GM23248 (cell line): ENCODE data around the gene BARX2.

Experiments
- EZH2 ChIP-seq: fragments of 200-600 bp; sonication (generic); IDR thresholded peaks from 2 replicates; pipeline ENCODE4 v1.6.1; 2018; ENCODE audit warnings: antibody characterized with exemption, mild to moderate bottlenecking; ENCODE audit not compliant: insufficient read depth, poor library complexity, severe bottlenecking
- EZH2phosphoT487 ChIP-seq: fragments of 200-600 bp; sonication (generic); IDR thresholded peaks from 2 replicates; pipeline ENCODE4 v1.6.1; 2018; ENCODE audit warnings: antibody characterized with exemption, moderate library complexity, mild to moderate bottlenecking, low read depth; ENCODE audit not compliant: insufficient read depth

GRCh38 chr11:129451524-129451923 lies 75.9 kb downstream of the BARX2 start:
- no peak for TF ChIP-seq EZH2phosphoT487
- no peak for TF ChIP-seq EZH2
